Activated T-helper 1 cell treated with anti-CD3 and anti-CD28 coated beads, Interleukin-12 subunit alpha, Interleukin-12 subunit beta, Interleukin-2, Interleukin-4 antibody, amounts not matched to agents 30 ng/mL and 10 ng/mL and 1 ng/mL, durations not matched to agents 14 hours and 24 hours and 36 hours (primary cell): ENCODE data around the gene DDX10. TPM values are rescaled to one million over a fixed set of nuclear protein-coding genes. Genes with fewer than 3 reads are reported as not detected.

Experiments used
- DNase-seq: peaks from one replicate; pipeline ENCODE4 v3.0.0; 2021; ENCODE audit warnings: low spot score
- H3K27ac Mint-ChIP-seq: one replicate; pipeline ENCODE4 v1.8.0; 2021; ENCODE audit warnings: mild to moderate bottlenecking, mixed read lengths
- H3K27me3 Mint-ChIP-seq: one replicate; pipeline ENCODE4 v1.8.0; 2022; ENCODE audit warnings: mild to moderate bottlenecking, moderate library complexity, mixed read lengths; ENCODE audit not compliant: insufficient read depth
- H3K36me3 Mint-ChIP-seq: one replicate; pipeline ENCODE4 v1.8.0; 2021; ENCODE audit warnings: low read depth, mixed read lengths
- H3K4me1 Mint-ChIP-seq: one replicate; pipeline ENCODE4 v1.8.0; 2021; ENCODE audit warnings: low read depth, mixed read lengths
- H3K4me3 Mint-ChIP-seq: one replicate; pipeline ENCODE4 v1.8.0; 2021; ENCODE audit warnings: mild to moderate bottlenecking, moderate library complexity, mixed read lengths
- H3K9me3 Mint-ChIP-seq: one replicate; pipeline ENCODE4 v1.8.0; 2021; ENCODE audit warnings: mixed read lengths
- intact Hi-C: fragments of 100-400 bp; cut with micrococcal nuclease; formaldehyde crosslinking; loops from one replicate; pipeline ENCODE4 v1.15.1; 2024
- total RNA-seq: library from RNA; stranded (reverse); gene quantifications from 2 replicates; pipeline ENCODE4 v1.2.3, GENCODE V29; 2022

The DDX10 gene
- 68.4 and 68.8 TPM in 2 replicates for total RNA-seq

DNA sequence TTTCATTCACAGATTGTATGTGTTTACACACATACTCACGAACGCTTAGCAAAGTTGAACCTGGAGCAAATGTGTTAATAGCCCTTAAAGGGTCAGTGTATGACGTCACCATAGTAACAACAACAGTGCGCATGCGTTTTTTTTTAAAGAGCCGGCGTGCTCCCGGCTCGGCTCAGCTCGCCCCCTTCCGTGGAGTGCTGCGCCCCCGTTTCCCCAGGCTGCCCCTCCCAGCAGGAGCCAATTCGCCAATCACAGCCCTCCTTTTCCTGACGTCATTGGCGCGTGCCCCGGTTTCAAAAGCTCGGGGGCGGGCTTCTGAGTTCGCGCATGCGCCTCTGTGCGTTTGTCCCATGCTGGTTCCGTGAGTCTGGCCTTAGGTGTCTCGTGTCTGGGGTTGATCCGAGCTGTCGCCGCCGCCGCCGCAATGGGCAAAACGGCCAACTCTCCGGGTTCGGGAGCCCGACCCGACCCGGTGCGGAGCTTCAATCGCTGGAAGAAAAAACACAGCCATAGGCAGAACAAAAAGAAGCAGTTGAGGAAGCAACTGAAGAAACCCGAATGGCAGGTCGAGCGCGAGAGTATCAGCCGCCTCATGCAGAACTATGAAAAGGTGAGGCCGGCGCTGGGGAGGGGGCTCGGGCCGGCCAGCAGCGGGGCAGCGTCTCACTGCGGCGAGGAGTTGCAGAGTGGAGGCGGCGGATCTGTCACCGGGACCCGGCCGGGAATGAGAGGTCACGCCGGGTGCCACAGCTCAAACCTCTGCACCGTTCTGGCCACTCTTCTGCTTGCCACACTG is at the start of gene DDX10:
TSS of gene DDX10 (plus strand) at position 340 of the 796 bp plus-strand sequence. CDS start at position 425, 85 bp downstream.
- Mint-ChIP-seq H3K9me3 (no peaks in the 10 kb centered on the region), H3K27me3 (peaks cover 7% of the 10 kb centered on the region), H3K27ac (peak within 1 kb of the TSS; percentile 97), H3K4me3 (peak within 1 kb of the TSS; percentile 100), H3K4me1 (peaks cover 45% of the 10 kb centered on the region), H3K36me3 (peaks cover 22% of the 10 kb centered on the region)
- intact Hi-C loops, result loop anchor here (1.0 to 10.0 kb wide), 10 partner anchors 44 to 1210 kb away; partner anchors contain the start of genes ACAT1, ALKBH8, ATM and C11orf65
- DNase-seq, result peak; percentile 98

- Mint-ChIP-seq H3K4me3 (no peak overlapping the region), H3K36me3 (no peaks in the 10 kb centered on the region), H3K27me3 (peaks cover 9% of the 10 kb centered on the region), H3K27ac (no peak overlapping the region), H3K4me1 (peaks cover 8% of the 10 kb centered on the region), H3K9me3 (no peaks in the 10 kb centered on the region)
- no peak for DNase-seq
- intact Hi-C loops, result no loop called here
These were observed 48.3 kb upstream of the DDX10 start for GRCh38 chr11:108616549-108616948.

GRCh38 chr11:108617055-108617454 is 47.8 kb upstream of the DDX10 start:
- Mint-ChIP-seq H3K27me3 (peaks cover 9% of the 10 kb centered on the region), H3K36me3 (no peaks in the 10 kb centered on the region), H3K9me3 (no peaks in the 10 kb centered on the region), H3K4me3 (no peak overlapping the region), H3K4me1 (peaks cover 10% of the 10 kb centered on the region), H3K27ac (no peak overlapping the region)
- intact Hi-C loops, result no loop called here
- no peak for DNase-seq

GRCh38 chr11:108618529-108618928 is 46.3 kb upstream of the DDX10 start:
- intact Hi-C loops, result no loop called here

GRCh38 chr11:108620958-108621772 is 43.7 kb upstream of the DDX10 start:
- Mint-ChIP-seq H3K4me3 (no peak overlapping the region), H3K36me3 (no peaks in the 10 kb centered on the region), H3K4me1 (peaks cover 18% of the 10 kb centered on the region), H3K9me3 (no peaks in the 10 kb centered on the region), H3K27me3 (peaks cover 7% of the 10 kb centered on the region), H3K27ac (no peak overlapping the region)
- no peak for DNase-seq
- intact Hi-C loops, result loop anchor here (1.0 to 5.0 kb wide), 9 partner anchors 28 to 398 kb away; partner anchors contain the start of genes ATM, C11orf65 and EXPH5

More at GRCh38 chr11:108618529-108618928, 46.3 kb upstream of the DDX10 start:
- Mint-ChIP-seq H3K4me1 (peaks cover 10% of the 10 kb centered on the region), H3K27me3 (peaks cover 9% of the 10 kb centered on the region), H3K36me3 (no peaks in the 10 kb centered on the region), H3K27ac (no peak overlapping the region), H3K4me3 (no peak overlapping the region), H3K9me3 (no peaks in the 10 kb centered on the region)
- DNase-seq, result no peak

GRCh38 chr11:108622341-108622740 is 42.5 kb upstream of the DDX10 start:
- H3K27me3 Mint-ChIP-seq, result peaks cover 7% of the 10 kb centered on the region
- peaks cover 18% of the 10 kb centered on the region for H3K4me1 Mint-ChIP-seq
- no peaks in the 10 kb centered on the region for H3K9me3 Mint-ChIP-seq
- no peaks in the 10 kb centered on the region for H3K36me3 Mint-ChIP-seq
- H3K27ac Mint-ChIP-seq, result no peak overlapping the region
- DNase-seq, result no peak
- H3K4me3 Mint-ChIP-seq, result no peak overlapping the region
- intact Hi-C loops, result loop anchor here (5.0 kb wide), 2 partner anchors 110 to 130 kb away; no protein-coding TSS in a partner anchor

GRCh38 chr11:108624196-108624925 is 40.5 kb upstream of the DDX10 start:
- no peaks in the 10 kb centered on the region for H3K36me3 Mint-ChIP-seq
- intact Hi-C loops, result loop anchor here (5.0 kb wide), 2 partner anchors 108 to 128 kb away; no protein-coding TSS in a partner anchor
- peaks cover 6% of the 10 kb centered on the region for H3K27me3 Mint-ChIP-seq
- no peak overlapping the region for H3K27ac Mint-ChIP-seq
- peaks cover 18% of the 10 kb centered on the region for H3K4me1 Mint-ChIP-seq
- H3K4me3 Mint-ChIP-seq, result no peak overlapping the region
- no peak for DNase-seq
- H3K9me3 Mint-ChIP-seq, result no peaks in the 10 kb centered on the region

DNA sequence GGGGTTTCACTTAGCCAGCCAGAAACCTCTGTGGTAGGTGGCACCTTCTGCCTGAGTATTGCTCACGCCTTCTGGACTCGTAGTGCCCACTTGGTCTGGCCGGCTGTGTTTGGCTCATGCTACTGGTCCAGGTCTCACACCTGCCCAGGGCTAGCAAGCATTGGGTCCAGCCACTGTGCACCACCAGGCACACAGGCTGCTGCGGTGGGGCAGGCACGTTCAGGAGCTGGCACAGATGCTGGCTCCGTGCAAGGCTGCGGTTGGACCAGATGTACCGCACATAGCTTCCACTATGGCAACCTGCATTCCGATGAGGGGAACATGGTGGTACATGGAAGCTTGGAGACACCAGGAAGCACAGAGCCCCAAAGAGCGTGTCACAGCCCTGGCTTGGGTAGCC is 36.5 kb upstream of the DDX10 start:
- Mint-ChIP-seq H3K36me3 (no peaks in the 10 kb centered on the region), H3K27ac (no peak overlapping the region), H3K9me3 (no peaks in the 10 kb centered on the region), H3K27me3 (peaks cover 6% of the 10 kb centered on the region), H3K4me1 (peaks cover 8% of the 10 kb centered on the region), H3K4me3 (no peak overlapping the region)
- no peak for DNase-seq
- intact Hi-C loops, result no loop called here

DNA sequence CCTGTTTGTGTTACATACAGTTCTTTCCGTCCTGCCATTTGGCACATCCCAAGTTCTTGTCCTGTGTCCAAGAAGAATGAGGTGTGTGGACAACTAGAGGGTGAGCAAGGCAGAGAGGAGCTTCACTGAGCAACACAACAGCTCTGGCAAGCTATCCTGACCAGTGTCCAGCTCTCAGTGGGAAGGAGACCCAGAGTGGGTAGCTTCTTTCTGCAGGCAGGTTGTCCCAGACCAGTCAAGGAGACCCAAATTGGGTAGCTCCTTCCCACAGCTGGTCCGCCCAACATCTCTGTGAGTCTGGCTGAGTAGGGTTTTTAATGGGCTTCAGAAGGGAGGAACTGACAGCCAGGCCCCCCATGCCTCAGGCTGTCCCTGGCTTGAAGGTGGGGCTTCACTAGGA is 36.1 kb upstream of the DDX10 start:
- Mint-ChIP-seq H3K4me3 (no peak overlapping the region), H3K27me3 (peaks cover 6% of the 10 kb centered on the region), H3K4me1 (peaks cover 8% of the 10 kb centered on the region), H3K36me3 (no peaks in the 10 kb centered on the region), H3K27ac (no peak overlapping the region), H3K9me3 (no peaks in the 10 kb centered on the region)
- intact Hi-C loops, result no loop called here
- no peak for DNase-seq

- Mint-ChIP-seq H3K27ac (no peak overlapping the region), H3K4me3 (no peak overlapping the region), H3K36me3 (no peaks in the 10 kb centered on the region), H3K27me3 (peaks cover 6% of the 10 kb centered on the region), H3K9me3 (no peaks in the 10 kb centered on the region), H3K4me1 (peaks cover 7% of the 10 kb centered on the region)
- intact Hi-C loops, result no loop called here
- DNase-seq, result no peak
These were observed 35.6 kb upstream of the DDX10 start for GRCh38 chr11:108629274-108629673.

DNA sequence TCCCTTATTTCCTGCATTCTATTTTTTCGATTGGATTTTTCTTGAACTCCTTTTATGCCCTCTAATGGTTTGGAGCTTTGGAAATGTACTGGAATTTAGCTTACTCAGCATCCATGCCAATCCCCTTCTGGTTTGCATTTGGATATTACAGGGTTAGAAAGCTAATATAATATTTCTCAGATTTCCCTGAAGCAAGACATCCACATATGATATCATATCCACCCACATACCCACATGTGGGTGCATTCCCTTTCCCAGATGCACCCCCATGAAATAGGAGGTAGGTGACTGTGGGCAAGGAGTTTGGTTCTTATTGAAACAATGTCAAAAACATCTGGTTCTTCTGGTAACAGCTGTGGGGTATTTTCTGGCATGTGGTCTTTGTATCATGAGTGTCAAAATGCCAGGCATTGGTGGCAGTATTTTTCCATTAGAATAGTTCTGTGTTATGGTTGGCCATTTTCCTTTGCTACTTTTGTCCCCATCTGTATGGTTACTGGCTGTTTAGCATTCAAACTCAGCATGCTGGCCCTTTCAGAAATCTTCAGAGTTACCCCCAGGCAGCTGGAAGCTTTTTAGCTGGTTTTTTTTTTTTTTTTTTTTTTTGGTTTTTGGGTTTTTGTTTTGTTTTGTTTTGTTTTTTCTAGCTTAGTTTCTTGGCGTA is 32.7 kb upstream of the DDX10 start:
- H3K27me3 Mint-ChIP-seq, result peaks cover 8% of the 10 kb centered on the region
- H3K9me3 Mint-ChIP-seq, result no peaks in the 10 kb centered on the region
- H3K4me1 Mint-ChIP-seq, result no peaks in the 10 kb centered on the region
- intact Hi-C loops, result no loop called here
- DNase-seq, result no peak
- H3K27ac Mint-ChIP-seq, result no peak overlapping the region
- H3K36me3 Mint-ChIP-seq, result no peaks in the 10 kb centered on the region
- no peak overlapping the region for H3K4me3 Mint-ChIP-seq

GRCh38 chr11:108635106-108635505 is 29.8 kb upstream of the DDX10 start:
- H3K4me3 Mint-ChIP-seq, result no peak overlapping the region
- peaks cover 16% of the 10 kb centered on the region for H3K27me3 Mint-ChIP-seq

More at GRCh38 chr11:108635106-108635505, 29.8 kb upstream of the DDX10 start:
- H3K27ac Mint-ChIP-seq, result no peak overlapping the region
- no peaks in the 10 kb centered on the region for H3K4me1 Mint-ChIP-seq
- no peaks in the 10 kb centered on the region for H3K36me3 Mint-ChIP-seq
- DNase-seq, result no peak
- intact Hi-C loops, result no loop called here
- no peaks in the 10 kb centered on the region for H3K9me3 Mint-ChIP-seq
